GM12892 (cell line): ENCODE data around the gene ACER3.

Experiments used
- POLR2AphosphoS5 ChIP-seq: IDR thresholded peaks from 2 replicates; pipeline ENCODE4 v1.6.1; 2011; ENCODE audit warnings: low read depth, low read length, control low read depth
- TAF1 ChIP-seq: IDR thresholded peaks from 2 replicates; pipeline ENCODE4 v1.6.1; 2011; ENCODE audit warnings: low read depth, mild to moderate bottlenecking, control low read depth, low read length, borderline replicate concordance

DNA sequence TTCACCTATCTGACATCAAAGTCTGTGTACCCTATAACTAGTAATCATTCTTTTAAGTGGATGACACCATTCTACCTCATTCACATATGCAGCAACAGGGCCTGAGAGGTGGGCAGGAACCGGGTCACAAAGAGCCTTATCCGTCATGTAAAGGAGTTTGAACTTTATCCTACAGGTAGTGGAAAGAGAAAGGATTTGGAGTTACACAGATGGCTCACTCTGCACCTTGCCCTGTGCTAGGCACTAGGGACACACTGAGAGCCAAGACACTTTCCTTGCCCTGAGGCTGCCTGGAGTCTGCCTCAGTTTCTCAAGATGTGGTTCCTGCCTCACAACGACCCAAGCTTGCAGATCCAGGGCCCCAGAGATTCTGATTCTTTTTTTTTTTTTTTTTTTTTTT lies 14.3 kb upstream of the ACER3 start:
- TF ChIP-seq POLR2AphosphoS5 (no peak), TAF1 (no peak)
